GM23248 (cell line): ENCODE data around the gene SSRP1.

ENCODE experiments used
- EZH2 ChIP-seq: fragments of 200-600 bp; sonication (generic); IDR thresholded peaks from 2 replicates; pipeline ENCODE4 v1.6.1; 2018; ENCODE audit warnings: antibody characterized with exemption, mild to moderate bottlenecking; ENCODE audit not compliant: insufficient read depth, poor library complexity, severe bottlenecking
- EZH2phosphoT487 ChIP-seq: fragments of 200-600 bp; sonication (generic); IDR thresholded peaks from 2 replicates; pipeline ENCODE4 v1.6.1; 2018; ENCODE audit warnings: antibody characterized with exemption, moderate library complexity, mild to moderate bottlenecking, low read depth; ENCODE audit not compliant: insufficient read depth

DNA sequence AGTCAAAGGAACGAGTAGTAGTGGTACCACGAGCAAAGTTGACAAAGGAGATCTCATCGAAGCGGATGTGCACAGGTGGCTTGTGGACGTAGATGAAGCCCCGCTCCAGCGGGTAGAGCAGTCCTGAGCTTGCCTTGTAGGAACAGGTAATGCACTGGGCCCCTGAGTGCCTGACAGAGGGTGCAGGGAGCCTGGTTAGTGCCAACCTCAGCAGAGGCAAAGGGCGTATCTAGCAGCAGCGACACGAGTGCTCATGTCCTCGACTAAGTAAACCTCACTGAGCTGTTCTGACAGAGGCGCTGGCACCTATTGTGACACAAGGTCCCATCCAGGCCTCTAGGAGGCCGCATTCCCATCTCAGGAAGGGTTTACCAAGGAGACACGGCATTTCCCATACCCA, 4.0 kb downstream of the SSRP1 start:
- TF ChIP-seq EZH2 (no peak), EZH2phosphoT487 (no peak)
